Panc1 (cell line): ENCODE data around the gene PARP8. TPM values are rescaled to one million over a fixed set of nuclear protein-coding genes. Genes with fewer than 3 reads are reported as not detected.

Source experiments
- ATAC-seq: fragments of 200-7000 bp; cut with Tn5 transposase; 2 replicates; pipeline ENCODE4 v1.9.1; 2020; ENCODE audit warnings: mild to moderate bottlenecking, moderate library complexity
- BruUV-seq: library from RNA; stranded (reverse); fragments of 400-500 nt; replicated peaks from 2 replicates; lab custom pipeline; 2021; lab: Mats Ljungman, UMichigan
- CTCF ChIA-PET: fragments of 300-600 bp; sonication (Branson Sonifier 250); formaldehyde crosslinking; loops from one replicate; lab custom pipeline; 2022; ENCODE audit warnings: antibody characterized with exemption; lab: Charles Lee
- POLR2A ChIA-PET: fragments of 300-600 bp; sonication (Branson Sonifier 250); formaldehyde crosslinking; loops from one replicate; lab custom pipeline; 2022; ENCODE audit warnings: antibody characterized with exemption; lab: Charles Lee
- DNase-seq: peaks from one replicate; pipeline ENCODE4 v3.0.0-alpha.2; 2010; ENCODE audit warnings: low read depth, low spot score
- H3K27ac ChIP-seq: 2 replicates; pipeline ENCODE4 v1.5.1; 2011; ENCODE audit warnings: mild to moderate bottlenecking, low read length, inconsistent platforms
- H3K27me3 ChIP-seq: fragments of 200-500 bp; sonication (Bioruptor generic); 2 replicates; pipeline ENCODE4 v1.6.0; 2014; ENCODE audit warnings: low read length, inconsistent platforms; ENCODE audit not compliant: control insufficient read depth, insufficient read depth
- H3K36me3 ChIP-seq: fragments of 200-500 bp; sonication (Bioruptor generic); 2 replicates; pipeline ENCODE4 v1.5.1; 2014; ENCODE audit warnings: inconsistent platforms, mild to moderate bottlenecking, low read length, moderate library complexity; ENCODE audit not compliant: control insufficient read depth, insufficient read depth
- H3K4me1 ChIP-seq: 2 replicates; pipeline ENCODE4 v1.5.1; 2011; ENCODE audit warnings: inconsistent platforms, mild to moderate bottlenecking, low read length, moderate library complexity; ENCODE audit not compliant: control insufficient read depth, insufficient read depth
- H3K4me3 ChIP-seq, 2 experiments: 2 replicates each; pipeline ENCODE4 v1.5.1; 2011 to 2012; ENCODE audit warnings: low read depth in 2 of 2, low read length in 2 of 2, mild to moderate bottlenecking in 2 of 2, inconsistent platforms in 1 of 2, moderate library complexity in 1 of 2
- H3K9me3 ChIP-seq: fragments of 200-500 bp; sonication (Bioruptor generic); 2 replicates; pipeline ENCODE4 v1.5.1; 2014; ENCODE audit warnings: low read depth, mild to moderate bottlenecking, inconsistent platforms, low read length, moderate library complexity; ENCODE audit not compliant: control insufficient read depth, insufficient read depth
- CTCF ChIP-seq: fragments of 450-650 bp; IDR thresholded peaks from 2 replicates; pipeline ENCODE4 v1.5.1; 2017; ENCODE audit warnings: mild to moderate bottlenecking
- POLR2AphosphoS5 ChIP-seq: IDR thresholded peaks from 2 replicates; pipeline ENCODE4 v1.6.1; 2012; ENCODE audit warnings: mild to moderate bottlenecking, low read depth, low read length, moderate library complexity
- REST ChIP-seq, 2 experiments: IDR thresholded peaks; 2 replicates each; pipeline ENCODE4 v1.6.1; 2011 to 2012; ENCODE audit warnings: low read depth in 2 of 2, control low read depth in 1 of 2, low read length in 1 of 2, mild to moderate bottlenecking in 1 of 2, moderate library complexity in 1 of 2; ENCODE audit not compliant: insufficient read depth in 1 of 2
- SIN3A ChIP-seq: IDR thresholded peaks from 2 replicates; pipeline ENCODE4 v1.6.1; 2012; ENCODE audit warnings: low read depth, mild to moderate bottlenecking, low read length, moderate library complexity, borderline replicate concordance; ENCODE audit not compliant: insufficient read depth
- TCF7L2 ChIP-seq: IDR thresholded peaks from 2 replicates; pipeline ENCODE4 v1.6.1; 2011; ENCODE audit warnings: mild to moderate bottlenecking, low read depth, low read length, inconsistent platforms
- in situ Hi-C: cut with HindIII; loops from 2 replicates; pipeline ENCODE4 v1.10.0; 2016; ENCODE audit warnings: low sequenced_read_pairs, low pct_unique_long_range_greater_than_20kb
- intact Hi-C: fragments of 100-400 bp; cut with micrococcal nuclease; formaldehyde crosslinking; loops from one replicate; pipeline ENCODE4 v1.10.0; 2022; ENCODE audit not compliant: unreplicated experiment
- total RNA-seq: library from RNA; stranded (reverse); gene quantifications from one replicate; pipeline ENCODE4 v1.2.1, GENCODE V29; 2021; ENCODE audit not compliant: unreplicated experiment

Gene PARP8
- total RNA-seq, 1 experiment from 2014 or later: 20.2 TPM

DNA sequence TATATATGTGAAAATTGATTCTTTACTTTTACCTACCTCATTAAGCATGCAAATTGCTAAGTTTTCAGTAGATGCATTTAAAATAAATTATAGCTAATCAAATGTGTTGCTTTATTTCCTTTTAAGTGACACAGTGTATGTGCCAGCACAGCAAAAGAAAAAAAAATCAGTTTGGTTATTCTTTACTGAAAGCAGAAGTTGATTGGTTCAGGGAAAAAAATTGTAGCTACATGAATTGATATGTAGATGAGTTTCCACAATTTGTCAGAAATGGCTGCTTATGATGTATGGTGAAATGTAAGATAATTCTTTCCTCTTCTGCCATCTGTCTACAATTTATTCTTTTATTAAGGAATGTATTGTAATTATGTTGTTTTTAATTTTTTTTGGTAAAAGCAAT is 57.8 kb downstream of the PARP8 start:
- Histone ChIP-seq H3K9me3 (no peaks in the 10 kb centered on the region), H3K27me3 (no peaks in the 10 kb centered on the region), H3K4me3 (no peak overlapping the region), H3K4me1 (peaks cover 9% of the 10 kb centered on the region; the same call in 1 of the 2 replicates), H3K27ac (no peak overlapping the region), H3K36me3 (no peaks in the 10 kb centered on the region)
- TF ChIP-seq SIN3A: no peak
- no peak for TF ChIP-seq CTCF
- TF ChIP-seq POLR2AphosphoS5: no peak
- TF ChIP-seq TCF7L2: no peak
- TF ChIP-seq REST (IDR thresholded peaks at IDR 0.05; ENCODE audit: insufficient read depth in 1 of 2, low read depth in 2 of 2, low read length in 1 of 2): no peak
- DNase-seq (no peak), ATAC-seq (no peak)
- no TSS peak for BruUV-seq
- ChIA-PET POLR2A (interaction anchor here (0.9 kb wide), 1 partner anchor 21 kb away, joined by 7 read pairs; no protein-coding TSS in a partner anchor), CTCF (no interaction called here)
- in situ Hi-C loops: no loop called here
- intact Hi-C loops: no loop called here

DNA sequence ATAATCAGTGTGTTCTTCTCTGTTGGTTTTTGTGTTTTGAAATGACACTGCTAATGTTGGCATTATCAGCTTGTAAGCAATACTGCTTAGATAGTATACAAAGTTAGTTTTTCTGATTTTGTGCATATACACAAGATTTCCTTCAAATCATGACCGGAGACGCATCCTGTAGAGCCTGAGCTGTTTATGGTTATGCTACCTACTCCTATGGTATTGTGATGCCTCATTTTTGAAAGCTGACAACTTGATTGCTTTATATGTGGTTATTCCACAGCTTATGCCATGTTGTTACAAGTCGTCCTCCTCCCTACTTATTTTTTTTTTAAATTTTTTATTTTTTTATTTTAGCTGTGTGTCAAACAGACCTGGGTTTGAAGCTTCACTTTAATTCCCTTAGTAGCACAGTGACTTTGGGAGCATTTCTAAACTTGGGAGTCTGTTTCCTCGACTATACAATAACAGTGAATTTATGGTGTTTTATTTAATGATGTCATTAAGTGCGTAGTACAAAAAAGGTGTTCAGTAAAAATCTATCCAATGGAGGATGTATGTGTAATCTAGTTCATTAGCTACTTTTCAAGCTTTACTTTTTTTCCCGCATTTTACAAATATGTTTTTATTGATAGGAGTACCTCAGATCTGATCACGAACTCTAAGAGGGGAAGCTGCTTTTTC is 59.5 kb downstream of the PARP8 start:
- peaks cover 9% of the 10 kb centered on the region; the same call in 1 of the 2 replicates for H3K4me1 ChIP-seq
- in situ Hi-C loops: no loop called here
- H3K4me3 ChIP-seq: no peak overlapping the region
- DNase-seq: no peak
- ChIA-PET CTCF (no interaction called here), POLR2A (no interaction called here)
- intact Hi-C loops: no loop called here
- TF ChIP-seq TCF7L2 (no peak), CTCF (no peak), POLR2AphosphoS5 (no peak), REST (IDR thresholded peaks at IDR 0.05; ENCODE audit: insufficient read depth in 1 of 2, low read depth in 2 of 2, low read length in 1 of 2) (no peak), SIN3A (no peak)
- BruUV-seq: no TSS peak
- H3K27me3 ChIP-seq: no peaks in the 10 kb centered on the region
- H3K36me3 ChIP-seq: no peaks in the 10 kb centered on the region
- no peak overlapping the region for H3K27ac ChIP-seq
- H3K9me3 ChIP-seq: no peaks in the 10 kb centered on the region
- no peak for ATAC-seq
